Measurements from ENCODE around the gene REEP6. TPM values are rescaled to one million over a fixed set of nuclear protein-coding genes. Genes with fewer than 3 reads are reported as not detected.

The REEP6 gene
- total RNA-seq, 2 donors from 2014 or later: 6.9 to 16.6 TPM

GRCh38 chr19:1445932-1446712 lies 44.9 kb upstream of the REEP6 start:
- intact Hi-C loops (cut with DNase I): no loop called here
- H3K27me3 ChIP-seq: peaks cover 4 to 49% of the 10 kb centered on the region in 2 donors
- no peak overlapping the region for H3K27ac ChIP-seq
- peaks cover 0 to 3% of the 10 kb centered on the region in 2 donors for H3K36me3 ChIP-seq (replicated peaks in 1 of 2; ENCODE audit: insufficient read depth in 1 of 2, low read depth in 2 of 2)
- peaks cover 25% of the 10 kb centered on the region for H3K4me1 ChIP-seq
- ATAC-seq (no peak), DNase-seq (no peak)
- WGBS, 2 donors: 1% methylated on average over 81 of the region's 99 CpGs; no CpG with 5 or more reads in 1 of the 2 donors
- H3K9me3 ChIP-seq: no peaks in the 10 kb centered on the region
- no peak for TF ChIP-seq CTCF (IDR thresholded peaks at IDR 0.05)
- TF ChIP-seq POLR2A (IDR thresholded peaks at IDR 0.05): no peak
- H3K4me3 ChIP-seq: no peak overlapping the region

- no peaks in the 10 kb centered on the region for H3K36me3 ChIP-seq (replicated peaks in 1 of 2; ENCODE audit: insufficient read depth in 1 of 2, low read depth in 2 of 2)
- WGBS, 2 donors: 5 to 20% methylated on average over 1 to 63 of the region's 63 CpGs
- ATAC-seq (no peak), DNase-seq (no peak)
- no peaks in the 10 kb centered on the region for H3K9me3 ChIP-seq
- H3K27me3 ChIP-seq: peaks cover 4 to 56% of the 10 kb centered on the region in 2 donors
- H3K27ac ChIP-seq: no peak overlapping the region
- H3K4me3 ChIP-seq: no peak overlapping the region
- intact Hi-C loops (cut with DNase I): no loop called here
- TF ChIP-seq POLR2A (IDR thresholded peaks at IDR 0.05): no peak
- TF ChIP-seq CTCF (IDR thresholded peaks at IDR 0.05): no peak
- H3K4me1 ChIP-seq: peaks cover 25% of the 10 kb centered on the region
These were observed 44.1 kb upstream of the REEP6 start for GRCh38 chr19:1446713-1447481.

- peaks cover 26% of the 10 kb centered on the region for H3K4me1 ChIP-seq
- H3K36me3 ChIP-seq (replicated peaks in 1 of 2; ENCODE audit: insufficient read depth in 1 of 2, low read depth in 2 of 2): no peaks in the 10 kb centered on the region
- 10 to 20% methylated on average over 2 to 4 of the region's 4 CpGs for WGBS, 2 donors
- intact Hi-C loops (cut with DNase I): no loop called here
- DNase-seq (no peak), ATAC-seq (no peak)
- no peak overlapping the region for H3K4me3 ChIP-seq
- TF ChIP-seq POLR2A (IDR thresholded peaks at IDR 0.05) (no peak), CTCF (IDR thresholded peaks at IDR 0.05) (no peak)
- no peaks in the 10 kb centered on the region for H3K9me3 ChIP-seq
- no peak overlapping the region for H3K27ac ChIP-seq
- peaks cover 4 to 62% of the 10 kb centered on the region in 2 donors for H3K27me3 ChIP-seq
These were observed 43.5 kb upstream of the REEP6 start for GRCh38 chr19:1447504-1447903.

GRCh38 chr19:1447944-1448343 lies 43.0 kb upstream of the REEP6 start:
- ATAC-seq (no peak), DNase-seq (no peak)
- no peak overlapping the region for H3K27ac ChIP-seq
- intact Hi-C loops (cut with DNase I): no loop called here
- no peak overlapping the region for H3K4me3 ChIP-seq
- peaks cover 4 to 67% of the 10 kb centered on the region in 2 donors for H3K27me3 ChIP-seq
- peaks cover 31% of the 10 kb centered on the region for H3K4me1 ChIP-seq
- no peak for TF ChIP-seq POLR2A (IDR thresholded peaks at IDR 0.05)
- no peak for TF ChIP-seq CTCF (IDR thresholded peaks at IDR 0.05)
- no peaks in the 10 kb centered on the region for H3K9me3 ChIP-seq
- no peaks in the 10 kb centered on the region for H3K36me3 ChIP-seq (replicated peaks in 1 of 2; ENCODE audit: insufficient read depth in 1 of 2, low read depth in 2 of 2)
- 70 to 74% methylated on average over 9 of the region's 9 CpGs for WGBS, 2 donors

All from body of pancreas (tissue), 4 donors.